GM23338 (cell line): ENCODE data around the gene SEMA6B. TPM values are rescaled to one million over a fixed set of nuclear protein-coding genes. Genes with fewer than 3 reads are reported as not detected.

Source experiments
- ATAC-seq: fragments of 200-7000 bp; cut with Tn5 transposase; 3 replicates; pipeline ENCODE4 v1.9.1; 2020
- DNase-seq: peaks from one replicate; pipeline ENCODE4 v3.0.0-alpha.2; 2015; ENCODE audit warnings: low spot score
- H2AFZ ChIP-seq: fragments of 200-600 bp; sonication (generic); 2 replicates; pipeline ENCODE4 v1.8.0; 2016; ENCODE audit warnings: antibody characterized with exemption, mild to moderate bottlenecking, moderate library complexity
- H3F3A ChIP-seq: fragments of 200-600 bp; sonication (generic); replicated peaks from 2 replicates; pipeline ENCODE4 v1.8.0; 2017; ENCODE audit warnings: antibody characterized with exemption, mixed run types, low read depth
- H3K27ac ChIP-seq: fragments of 200-600 bp; sonication (generic); 2 replicates; pipeline ENCODE4 v1.6.1; 2016; ENCODE audit warnings: low read depth
- H3K27me3 ChIP-seq: fragments of 200-600 bp; sonication (generic); 2 replicates; pipeline ENCODE4 v1.8.0; 2016; ENCODE audit warnings: mild to moderate bottlenecking, mixed run types, moderate library complexity; ENCODE audit not compliant: insufficient read depth
- H3K36me3 ChIP-seq: fragments of 200-600 bp; sonication (generic); 2 replicates; pipeline ENCODE4 v1.8.0; 2016; ENCODE audit warnings: mild to moderate bottlenecking; ENCODE audit not compliant: insufficient read depth
- H3K4me1 ChIP-seq: fragments of 200-600 bp; sonication (generic); 2 replicates; pipeline ENCODE4 v1.8.0; 2016; ENCODE audit warnings: mild to moderate bottlenecking, moderate library complexity; ENCODE audit not compliant: insufficient read depth
- H3K4me2 ChIP-seq: fragments of 200-600 bp; sonication (generic); 2 replicates; pipeline ENCODE4 v1.7.1; 2017; ENCODE audit warnings: mixed run types
- H3K4me3 ChIP-seq: fragments of 200-600 bp; sonication (generic); 2 replicates; pipeline ENCODE4 v1.6.1; 2016; ENCODE audit warnings: mixed run types
- H3K79me2 ChIP-seq: fragments of 200-600 bp; sonication (generic); replicated peaks from 2 replicates; pipeline ENCODE4 v1.8.0; 2017; ENCODE audit warnings: mild to moderate bottlenecking; ENCODE audit not compliant: insufficient read depth
- H3K9me2 ChIP-seq: fragments of 200-600 bp; sonication (generic); 2 replicates; pipeline ENCODE4 v1.8.0; 2017; ENCODE audit not compliant: insufficient read depth
- H4K20me1 ChIP-seq: fragments of 200-600 bp; sonication (generic); replicated peaks from 2 replicates; pipeline ENCODE4 v1.8.0; 2017; ENCODE audit warnings: mild to moderate bottlenecking; ENCODE audit not compliant: insufficient read depth
- H3K27ac Mint-ChIP-seq: 2 replicates; pipeline ENCODE4 v1.8.0; 2020; ENCODE audit warnings: inconsistent platforms, mild to moderate bottlenecking, moderate library complexity, mixed read lengths
- H3K27me3 Mint-ChIP-seq: 3 replicates; pipeline ENCODE4 v1.8.0; 2022; ENCODE audit warnings: low read depth, mild to moderate bottlenecking, moderate library complexity, mixed read lengths, inconsistent platforms; ENCODE audit not compliant: insufficient read depth, poor library complexity
- H3K36me3 Mint-ChIP-seq: 3 replicates; pipeline ENCODE4 v1.8.0; 2021; ENCODE audit warnings: low read depth, mild to moderate bottlenecking, inconsistent platforms, moderate library complexity, mixed read lengths
- H3K4me1 Mint-ChIP-seq: 3 replicates; pipeline ENCODE4 v1.8.0; 2020; ENCODE audit warnings: mild to moderate bottlenecking, inconsistent platforms, mixed read lengths
- H3K4me3 Mint-ChIP-seq: 3 replicates; pipeline ENCODE4 v1.8.0; 2021; ENCODE audit warnings: moderate library complexity, mild to moderate bottlenecking, inconsistent platforms, mixed read lengths
- H3K9me3 Mint-ChIP-seq: 3 replicates; pipeline ENCODE4 v1.8.0; 2020; ENCODE audit warnings: moderate library complexity, mild to moderate bottlenecking, inconsistent platforms, mixed read lengths
- EZH2phosphoT487 ChIP-seq: fragments of 200-600 bp; sonication (generic); IDR thresholded peaks from one replicate; pipeline ENCODE4 v1.8.1; 2018; ENCODE audit warnings: antibody characterized with exemption; ENCODE audit not compliant: unreplicated experiment
- POLR2AphosphoS5 ChIP-seq: IDR thresholded peaks from 2 replicates; pipeline ENCODE4 v1.6.1; 2016; ENCODE audit warnings: antibody characterized with exemption, low read depth
- STAT1 ChIP-seq: IDR thresholded peaks from one replicate; pipeline ENCODE4 v1.6.1; 2016; ENCODE audit warnings: antibody characterized with exemption; ENCODE audit not compliant: unreplicated experiment
- ZNF331 ChIP-seq: fragments of 250-450 bp; sonication (Bioruptor Pico); IDR thresholded peaks from 2 replicates; pipeline ENCODE4 v1.5.0; 2020; ENCODE audit warnings: low read depth, mild to moderate bottlenecking, moderate library complexity
- ZNF462 ChIP-seq: fragments of 250-450 bp; sonication (Bioruptor Pico); IDR thresholded peaks from 2 replicates; pipeline ENCODE4 v1.5.0; 2020; ENCODE audit warnings: mild to moderate bottlenecking, moderate library complexity
- polyA plus RNA-seq: library from polyadenylated mRNA; unstranded; fragments of >200 nt; fragmentation: Nextera tagmentation; extraction: Ambion mirVana; gene quantifications from 2 replicates; pipeline ENCODE4 v1.2.1, GENCODE V29; 2016
- total RNA-seq: library from RNA; depleted of rRNA; stranded (reverse); fragments of >200 nt; shearing (Covaris generic); gene quantifications from 2 replicates; pipeline ENCODE4 v1.2.3, GENCODE V29; 2014

Gene SEMA6B
- total and polyA plus RNA-seq, 2 experiments from 2014 or later: 5.3 to 42.7 TPM

- peaks cover 45% of the 10 kb centered on the region; the same call in 1 of the 2 replicates for H3K27me3 ChIP-seq
- H3K79me2 ChIP-seq: no peaks in the 10 kb centered on the region
- no peak overlapping the region for H3K27ac ChIP-seq
- H4K20me1 ChIP-seq: no peaks in the 10 kb centered on the region; the same call in none of the 2 replicates
- H3K36me3 ChIP-seq: no peaks in the 10 kb centered on the region
- no peak overlapping the region for H3K4me2 ChIP-seq
- H3K4me3 Mint-ChIP-seq: no peak overlapping the region
- H3K27ac Mint-ChIP-seq: no peak overlapping the region
- no peak for TF ChIP-seq EZH2phosphoT487
- TF ChIP-seq ZNF462 (CRISPR knock-in tag): no peak
- no peak for TF ChIP-seq POLR2AphosphoS5
- no peak for TF ChIP-seq STAT1
- no peak overlapping the region for H2AFZ ChIP-seq
- no peaks in the 10 kb centered on the region for H3K4me1 Mint-ChIP-seq
- peaks cover 37% of the 10 kb centered on the region for H3K27me3 Mint-ChIP-seq
- no peaks in the 10 kb centered on the region for H3K4me1 ChIP-seq
- no peaks in the 10 kb centered on the region for H3F3A ChIP-seq
- DNase-seq (no peak), ATAC-seq (peak; percentile 19)
- H3K9me2 ChIP-seq: no peaks in the 10 kb centered on the region
- H3K4me3 ChIP-seq: no peak overlapping the region
- no peaks in the 10 kb centered on the region; the same call in 2 of the 3 replicates for H3K9me3 Mint-ChIP-seq
- H3K36me3 Mint-ChIP-seq: peaks cover 5% of the 10 kb centered on the region
Measured at GRCh38 chr19:4510435-4511255, 48.8 kb downstream of the SEMA6B start.

- H3K9me2 ChIP-seq: no peaks in the 10 kb centered on the region
- H3K27me3 Mint-ChIP-seq: peaks cover 29% of the 10 kb centered on the region
- H3K27ac ChIP-seq: no peak overlapping the region
- peaks cover 28% of the 10 kb centered on the region; the same call in 1 of the 2 replicates for H3K27me3 ChIP-seq
- no peak overlapping the region for H3K27ac Mint-ChIP-seq
- no peaks in the 10 kb centered on the region for H3K36me3 ChIP-seq
- peaks cover 5% of the 10 kb centered on the region for H3K36me3 Mint-ChIP-seq
- TF ChIP-seq ZNF331 (CRISPR knock-in tag): no peak
- DNase-seq (no peak), ATAC-seq (no peak)
- no peaks in the 10 kb centered on the region for H3F3A ChIP-seq
- H3K9me3 Mint-ChIP-seq: no peaks in the 10 kb centered on the region; the same call in 2 of the 3 replicates
- no peaks in the 10 kb centered on the region; the same call in none of the 2 replicates for H4K20me1 ChIP-seq
- H3K4me1 ChIP-seq: no peaks in the 10 kb centered on the region
- H3K79me2 ChIP-seq: no peaks in the 10 kb centered on the region
- no peak overlapping the region for H3K4me3 Mint-ChIP-seq
- no peak overlapping the region for H3K4me2 ChIP-seq
- no peak overlapping the region for H2AFZ ChIP-seq
- no peaks in the 10 kb centered on the region for H3K4me1 Mint-ChIP-seq
- no peak overlapping the region for H3K4me3 ChIP-seq
Measured at GRCh38 chr19:4508698-4509097, 50.8 kb downstream of the SEMA6B start.
